Hepatocyte (in vitro differentiated cells): ENCODE measurements around the gene DHRS12.

Experiments
- EZH2 ChIP-seq: fragments of 200-600 bp; sonication (generic); IDR thresholded peaks from 2 replicates; pipeline ENCODE4 v1.6.1; 2016; ENCODE audit warnings: antibody characterized with exemption, mild to moderate bottlenecking, borderline replicate concordance
- TF ChIP-seq, protein P1 (sequence below): fragments of 200-600 bp; sonication (generic); IDR thresholded peaks from 2 replicates; pipeline ENCODE4 v1.5.1; 2016; ENCODE audit warnings: antibody characterized with exemption, mild to moderate bottlenecking; ENCODE audit not compliant: poor library complexity

DNA sequence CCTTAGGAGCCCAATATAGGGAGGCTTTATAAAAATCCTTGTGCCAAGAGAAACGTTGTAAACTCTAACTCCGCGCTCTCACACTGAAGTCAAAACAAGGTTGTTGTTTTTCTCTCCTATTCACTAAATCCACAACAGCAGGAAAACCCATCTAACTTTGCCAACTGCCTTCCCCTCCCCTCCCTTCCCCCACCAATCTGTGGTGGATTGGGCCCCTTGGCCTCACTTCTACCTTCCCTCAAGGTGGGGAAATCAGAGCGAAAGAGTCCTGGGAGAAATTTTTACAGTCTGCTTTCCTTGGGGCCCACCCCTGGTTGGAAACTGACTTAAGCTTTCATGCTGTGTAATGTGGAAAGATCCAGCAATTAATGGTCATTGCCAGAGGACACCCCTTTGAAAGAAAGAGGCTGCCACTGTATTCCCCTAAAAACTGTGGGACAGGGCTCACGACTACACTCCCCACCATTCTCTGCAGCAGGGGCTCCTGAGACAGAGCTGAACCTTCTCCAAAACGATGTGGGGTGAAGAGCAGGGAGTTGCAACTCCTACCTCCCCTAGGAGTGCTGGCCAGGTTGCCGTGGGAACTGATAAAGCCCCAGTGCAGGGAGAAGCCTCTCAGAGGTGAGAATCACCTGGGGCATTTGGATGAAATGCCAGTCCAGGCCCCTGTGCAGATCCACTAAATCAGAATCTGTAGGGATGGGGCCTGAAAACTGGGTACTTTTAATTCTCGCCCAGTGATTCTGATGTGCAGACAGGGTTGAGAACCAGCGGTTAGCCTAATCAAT lies 1.1 kb downstream of the DHRS12 start:
- no peak for TF ChIP-seq EZH2
- TF ChIP-seq, protein P1, sequence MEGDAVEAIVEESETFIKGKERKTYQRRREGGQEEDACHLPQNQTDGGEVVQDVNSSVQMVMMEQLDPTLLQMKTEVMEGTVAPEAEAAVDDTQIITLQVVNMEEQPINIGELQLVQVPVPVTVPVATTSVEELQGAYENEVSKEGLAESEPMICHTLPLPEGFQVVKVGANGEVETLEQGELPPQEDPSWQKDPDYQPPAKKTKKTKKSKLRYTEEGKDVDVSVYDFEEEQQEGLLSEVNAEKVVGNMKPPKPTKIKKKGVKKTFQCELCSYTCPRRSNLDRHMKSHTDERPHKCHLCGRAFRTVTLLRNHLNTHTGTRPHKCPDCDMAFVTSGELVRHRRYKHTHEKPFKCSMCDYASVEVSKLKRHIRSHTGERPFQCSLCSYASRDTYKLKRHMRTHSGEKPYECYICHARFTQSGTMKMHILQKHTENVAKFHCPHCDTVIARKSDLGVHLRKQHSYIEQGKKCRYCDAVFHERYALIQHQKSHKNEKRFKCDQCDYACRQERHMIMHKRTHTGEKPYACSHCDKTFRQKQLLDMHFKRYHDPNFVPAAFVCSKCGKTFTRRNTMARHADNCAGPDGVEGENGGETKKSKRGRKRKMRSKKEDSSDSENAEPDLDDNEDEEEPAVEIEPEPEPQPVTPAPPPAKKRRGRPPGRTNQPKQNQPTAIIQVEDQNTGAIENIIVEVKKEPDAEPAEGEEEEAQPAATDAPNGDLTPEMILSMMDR, result no peak
